ENCODE measurements around the gene DHFR.

DHFR gene

GRCh38 chr5:80656425-80656824 lies 1.6 kb upstream of the DHFR start:
- Histone ChIP-seq H3K79me2 (ENCODE audit: insufficient read depth, low read length) (peaks cover 39% of the 10 kb centered on the region), H4K20me1 (ENCODE audit: insufficient read depth, low read length) (peaks cover 9% of the 10 kb centered on the region), H3K4me2 (ENCODE audit: insufficient read depth, low read length) (peak overlapping the region; percentile 74), H3K9me3 (ENCODE audit: insufficient read depth, low read length, severe bottlenecking) (no peaks in the 10 kb centered on the region), H3K4me1 (ENCODE audit: insufficient read depth, low read length) (peaks cover 27% of the 10 kb centered on the region), H3K27ac (ENCODE audit: low read length) (no peak overlapping the region), H3K4me3 (ENCODE audit: low read depth in 1 of 2, low read length in 2 of 2) (no peak overlapping the region), H3K27me3 (ENCODE audit: insufficient read depth, low read length, poor library complexity) (no peaks in the 10 kb centered on the region), H3K36me3 (ENCODE audit: insufficient read depth, low read length) (peaks cover 51% of the 10 kb centered on the region), H3K9ac (ENCODE audit: low read depth, low read length) (peak overlapping the region; percentile 94), H2AFZ (ENCODE audit: low read depth, low read length) (no peak overlapping the region)
- ATAC-seq (ENCODE audit: insufficient read depth, low read depth) (no peak), DNase-seq (no peak)
- TF ChIP-seq CTCF (IDR thresholded peaks at IDR 0.05; ENCODE audit: borderline replicate concordance, extremely low read depth, low read length, poor library complexity, severe bottlenecking): peak; percentile 45
- no peak for TF ChIP-seq EZH2 (IDR thresholded peaks at IDR 0.05; ENCODE audit: borderline replicate concordance, low read depth, low read length, severe bottlenecking)

- peak overlapping the region; percentile 72 for H2AFZ ChIP-seq (ENCODE audit: low read depth, low read length)
- peaks cover 9% of the 10 kb centered on the region for H4K20me1 ChIP-seq (ENCODE audit: insufficient read depth, low read length)
- DNase-seq (no peak), ATAC-seq (ENCODE audit: insufficient read depth, low read depth) (no peak)
- H3K79me2 ChIP-seq (ENCODE audit: insufficient read depth, low read length): peaks cover 37% of the 10 kb centered on the region
- H3K4me1 ChIP-seq (ENCODE audit: insufficient read depth, low read length): peaks cover 27% of the 10 kb centered on the region
- peaks cover 49% of the 10 kb centered on the region for H3K36me3 ChIP-seq (ENCODE audit: insufficient read depth, low read length)
- peak overlapping the region; percentile 84 for H3K27ac ChIP-seq (ENCODE audit: low read length)
- H3K27me3 ChIP-seq (ENCODE audit: insufficient read depth, low read length, poor library complexity): no peaks in the 10 kb centered on the region
- peak overlapping the region; percentile 94 for H3K9ac ChIP-seq (ENCODE audit: low read depth, low read length)
- no peaks in the 10 kb centered on the region for H3K9me3 ChIP-seq (ENCODE audit: insufficient read depth, low read length, severe bottlenecking)
- H3K4me2 ChIP-seq (ENCODE audit: insufficient read depth, low read length): peak overlapping the region; percentile 74
- H3K4me3 ChIP-seq (ENCODE audit: low read depth in 1 of 2, low read length in 2 of 2): peak overlapping the region; percentile 38 to 75; a peak in 3 of 4 replicates
- no peak for TF ChIP-seq EZH2 (IDR thresholded peaks at IDR 0.05; ENCODE audit: borderline replicate concordance, low read depth, low read length, severe bottlenecking)
- no peak for TF ChIP-seq CTCF (IDR thresholded peaks at IDR 0.05; ENCODE audit: borderline replicate concordance, extremely low read depth, low read length, poor library complexity, severe bottlenecking)
Measured at GRCh38 chr5:80655231-80655774, 520 bp upstream of the DHFR start.

- Histone ChIP-seq H2AFZ (ENCODE audit: low read depth, low read length) (peak overlapping the region; percentile 69), H3K4me2 (ENCODE audit: insufficient read depth, low read length) (peak overlapping the region; percentile 86)
- no peak for ATAC-seq (ENCODE audit: insufficient read depth, low read depth)
Measured at GRCh38 chr5:80654054-80654390, 761 bp downstream of the DHFR start.

More at GRCh38 chr5:80654054-80654390, 761 bp downstream of the DHFR start:
- DNase-seq: no peak
- Histone ChIP-seq H3K9me3 (ENCODE audit: insufficient read depth, low read length, severe bottlenecking) (no peaks in the 10 kb centered on the region), H4K20me1 (ENCODE audit: insufficient read depth, low read length) (peaks cover 9% of the 10 kb centered on the region), H3K4me3 (ENCODE audit: low read depth in 1 of 2, low read length in 2 of 2) (peak overlapping the region; percentile 88), H3K36me3 (ENCODE audit: insufficient read depth, low read length) (peaks cover 36% of the 10 kb centered on the region), H3K4me1 (ENCODE audit: insufficient read depth, low read length) (peaks cover 27% of the 10 kb centered on the region), H3K79me2 (ENCODE audit: insufficient read depth, low read length) (peaks cover 37% of the 10 kb centered on the region), H3K27ac (ENCODE audit: low read length) (peak overlapping the region; percentile 92), H3K27me3 (ENCODE audit: insufficient read depth, low read length, poor library complexity) (no peaks in the 10 kb centered on the region), H3K9ac (ENCODE audit: low read depth, low read length) (peak overlapping the region; percentile 94)
- no peak for TF ChIP-seq CTCF (IDR thresholded peaks at IDR 0.05; ENCODE audit: borderline replicate concordance, extremely low read depth, low read length, poor library complexity, severe bottlenecking)
- no peak for TF ChIP-seq EZH2 (IDR thresholded peaks at IDR 0.05; ENCODE audit: borderline replicate concordance, low read depth, low read length, severe bottlenecking)
